ENCODE measurements around the gene ALG2.

Gene ALG2

GRCh38 chr9:99192786-99193465 lies 28.8 kb downstream of the ALG2 start:
- no peak for DNase-seq (ENCODE audit: low read depth)

GRCh38 chr9:99190597-99191283 lies 31.0 kb downstream of the ALG2 start:
- no peak for DNase-seq (ENCODE audit: low read depth)

- no peak for DNase-seq (ENCODE audit: low read depth)
These were observed 31.7 kb downstream of the ALG2 start for GRCh38 chr9:99189887-99190596.

GRCh38 chr9:99189186-99189585 lies 32.6 kb downstream of the ALG2 start:
- no peak for DNase-seq (ENCODE audit: low read depth)

- DNase-seq (ENCODE audit: low read depth): no peak
These were observed 34.4 kb downstream of the ALG2 start for GRCh38 chr9:99187311-99187710.

- no peak for DNase-seq (ENCODE audit: low read depth)
These were observed 35.8 kb downstream of the ALG2 start for GRCh38 chr9:99185934-99186333.

GRCh38 chr9:99185348-99185632 lies 36.5 kb downstream of the ALG2 start:
- DNase-seq (ENCODE audit: low read depth): no peak

GRCh38 chr9:99184475-99185347 lies 37.0 kb downstream of the ALG2 start:
- peak; percentile 74 for DNase-seq (ENCODE audit: low read depth)

GRCh38 chr9:99184110-99184474 lies 37.6 kb downstream of the ALG2 start:
- no peak for DNase-seq (ENCODE audit: low read depth)

- no peak for DNase-seq (ENCODE audit: low read depth)
These were observed 38.1 kb downstream of the ALG2 start for GRCh38 chr9:99183616-99184015.

GRCh38 chr9:99182356-99182755 lies 39.4 kb downstream of the ALG2 start:
- DNase-seq (ENCODE audit: low read depth): no peak

GRCh38 chr9:99181621-99182020 lies 40.1 kb downstream of the ALG2 start:
- no peak for DNase-seq (ENCODE audit: low read depth)

- DNase-seq (ENCODE audit: low read depth): no peak
These were observed 40.5 kb downstream of the ALG2 start for GRCh38 chr9:99181206-99181605.

- no peak for DNase-seq (ENCODE audit: low read depth)
These were observed 41.1 kb downstream of the ALG2 start for GRCh38 chr9:99180662-99181061.

GRCh38 chr9:99180199-99180598 lies 41.5 kb downstream of the ALG2 start:
- no peak for DNase-seq (ENCODE audit: low read depth)

GRCh38 chr9:99178912-99179872 lies 42.5 kb downstream of the ALG2 start:
- DNase-seq (ENCODE audit: low read depth): no peak

- no peak for DNase-seq (ENCODE audit: low read depth)
These were observed 44.0 kb downstream of the ALG2 start for GRCh38 chr9:99177576-99178366.

- DNase-seq (ENCODE audit: low read depth): no peak
These were observed 45.2 kb downstream of the ALG2 start for GRCh38 chr9:99176527-99177013.

- DNase-seq (ENCODE audit: low read depth): no peak
These were observed 47.9 kb downstream of the ALG2 start for GRCh38 chr9:99173570-99174504.

Data from fibroblast of gingiva (primary cell).